CMK (cell line): ENCODE measurements around the gene SEMA6A.
"Not testable (repeated sequence)": the region's sequence is repeated elsewhere in the genome, so short reads cannot be mapped to it uniquely, and the experiment has no call there.

Source experiments
- DNase-seq: peaks from one replicate; pipeline ENCODE4 v3.0.0-alpha.2; 2010; ENCODE audit warnings: low read depth

The SEMA6A gene

GRCh38 chr5:116553366-116553765 lies 21.3 kb downstream of the SEMA6A start:
- DNase-seq = no peak

- no peak for DNase-seq
Measured at GRCh38 chr5:116550082-116550481, 24.5 kb downstream of the SEMA6A start.

GRCh38 chr5:116546743-116547124 lies 27.9 kb downstream of the SEMA6A start:
- no peak for DNase-seq

- no peak for DNase-seq
Measured at GRCh38 chr5:116546033-116546742, 28.4 kb downstream of the SEMA6A start.

- not testable (repeated sequence) for DNase-seq
Measured at GRCh38 chr5:116545465-116545864, 29.2 kb downstream of the SEMA6A start.

- DNase-seq = no peak
Measured at GRCh38 chr5:116544531-116545241, 29.9 kb downstream of the SEMA6A start.

- DNase-seq = peak; percentile 70
Measured at GRCh38 chr5:116543501-116543900, 31.1 kb downstream of the SEMA6A start.

GRCh38 chr5:116542619-116543018 lies 32.0 kb downstream of the SEMA6A start:
- DNase-seq = no peak

- DNase-seq = no peak
Measured at GRCh38 chr5:116539222-116539621, 35.4 kb downstream of the SEMA6A start.

- no peak for DNase-seq
Measured at GRCh38 chr5:116536316-116537083, 38.1 kb downstream of the SEMA6A start.

- DNase-seq = no peak
Measured at GRCh38 chr5:116534964-116535651, 39.5 kb downstream of the SEMA6A start.

- no peak for DNase-seq
Measured at GRCh38 chr5:116532762-116533525, 41.7 kb downstream of the SEMA6A start.

GRCh38 chr5:116531635-116532034 lies 43.0 kb downstream of the SEMA6A start:
- DNase-seq = no peak

GRCh38 chr5:116531117-116531516 lies 43.5 kb downstream of the SEMA6A start:
- no peak for DNase-seq

GRCh38 chr5:116530276-116530675 lies 44.3 kb downstream of the SEMA6A start:
- no peak for DNase-seq

GRCh38 chr5:116529615-116530014 lies 45.0 kb downstream of the SEMA6A start:
- DNase-seq = no peak

- DNase-seq = no peak
Measured at GRCh38 chr5:116528519-116529234, 45.9 kb downstream of the SEMA6A start.

- no peak for DNase-seq
Measured at GRCh38 chr5:116527582-116527981, 47.0 kb downstream of the SEMA6A start.

- no peak for DNase-seq
Measured at GRCh38 chr5:116525674-116526073, 48.9 kb downstream of the SEMA6A start.

GRCh38 chr5:116524966-116525365 lies 49.7 kb downstream of the SEMA6A start:
- no peak for DNase-seq
